NAMALWA (cell line): Measurements from ENCODE around the gene ACOT13.
A peak's percentile ranks its signal among the peaks of the same experiment; 100 is the strongest.
"Not testable (repeated sequence)": the region's sequence is repeated elsewhere in the genome, so short reads cannot be mapped to it uniquely, and the experiment has no call there.

ENCODE experiments used
- DNase-seq: peaks from one replicate; pipeline ENCODE4 v3.0.0-alpha.2; 2015; ENCODE audit warnings: low spot score

The ACOT13 gene

DNA sequence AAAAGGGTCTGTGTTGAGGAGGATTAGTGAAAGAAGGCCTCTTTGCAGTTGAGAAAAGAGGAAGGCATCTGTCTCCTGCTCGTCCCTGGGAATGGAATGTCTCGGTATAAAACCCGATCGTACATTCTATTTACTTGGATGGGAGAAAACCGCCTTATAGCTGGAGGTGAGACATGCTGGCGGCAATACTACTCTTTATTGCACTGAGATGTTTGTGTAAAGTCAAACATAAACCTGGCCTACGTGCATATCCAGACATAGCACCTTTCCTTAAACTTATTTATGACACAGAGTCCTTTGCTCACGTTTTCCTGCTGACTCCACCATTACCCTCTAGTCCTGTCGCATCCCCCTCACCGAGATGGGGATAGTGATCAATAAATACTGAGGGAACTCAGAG, 4.6 kb upstream of the ACOT13 start:
- DNase-seq: no peak

- no peak for DNase-seq
These were observed 3.7 kb upstream of the ACOT13 start for GRCh38 chr6:24663189-24663588.

- DNase-seq: no peak
These were observed 2.6 kb upstream of the ACOT13 start for GRCh38 chr6:24664046-24664987.

GRCh38 chr6:24666097-24666640, 708 bp upstream of the ACOT13 start:
- DNase-seq: peak; percentile 13

DNA sequence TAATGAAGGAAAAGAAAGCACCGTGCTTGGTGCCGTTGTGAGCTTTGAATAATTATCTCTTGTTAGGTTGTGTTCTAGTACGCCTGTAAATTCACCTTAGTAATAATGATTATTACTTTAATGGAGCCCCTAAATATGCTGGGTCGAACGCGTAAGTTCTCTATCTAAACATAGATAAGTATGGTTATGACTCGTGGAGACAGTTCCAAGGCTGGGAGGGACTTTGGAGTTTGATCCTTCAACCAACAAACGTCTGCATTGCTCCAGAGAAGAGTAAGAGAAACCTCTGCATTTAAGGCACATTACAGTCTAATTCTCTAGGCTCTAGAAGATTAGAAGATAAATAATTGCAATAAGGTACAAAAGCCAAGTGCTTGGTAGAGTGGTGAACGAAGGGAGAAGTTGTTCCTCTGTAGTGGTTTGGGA, 514 bp downstream of the ACOT13 start:
- no peak for DNase-seq

- DNase-seq: peak; percentile 29
These were observed 1.5 kb downstream of the ACOT13 start for GRCh38 chr6:24668066-24668996.

- no peak for DNase-seq
These were observed 2.1 kb downstream of the ACOT13 start for GRCh38 chr6:24668997-24669361.

DNA sequence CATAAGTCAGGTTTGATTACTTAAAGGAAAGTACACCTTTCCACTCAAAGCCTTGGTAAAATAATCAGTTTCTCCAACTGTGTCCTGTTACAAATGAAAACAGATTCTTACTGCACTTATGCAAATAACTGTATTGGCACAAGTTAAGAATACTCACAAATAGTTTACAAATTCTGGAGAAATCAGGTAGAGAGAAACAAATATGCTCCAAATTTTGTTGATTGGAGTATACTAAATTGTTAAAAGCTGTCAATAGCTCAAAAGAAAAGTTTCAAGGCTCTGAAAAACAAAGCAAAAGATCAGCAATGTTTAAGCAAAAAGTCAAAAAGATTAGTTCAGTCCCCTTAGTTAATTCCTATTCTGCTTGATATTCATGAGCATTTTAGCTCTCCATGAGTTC, 3.6 kb downstream of the ACOT13 start:
- DNase-seq: peak; percentile 32

DNA sequence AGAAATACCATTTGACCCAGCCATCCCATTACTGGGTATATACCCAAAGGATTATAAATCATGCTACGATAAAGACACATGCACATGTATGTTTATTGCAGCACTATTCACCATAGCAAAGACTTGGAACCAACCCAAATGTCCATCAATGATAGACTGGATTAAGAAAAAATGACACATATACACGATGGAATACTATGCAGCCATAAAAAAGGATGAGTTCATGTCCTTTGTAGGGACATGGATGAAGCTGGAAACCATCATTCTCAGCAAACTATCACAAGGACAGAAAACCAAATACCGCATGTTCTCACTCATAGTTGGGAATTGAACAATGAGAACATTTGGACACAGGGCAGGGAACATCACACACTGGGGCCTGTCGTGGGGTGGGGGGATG, 4.2 kb downstream of the ACOT13 start:
- not testable (repeated sequence) for DNase-seq

GRCh38 chr6:24672620-24673182, 5.8 kb downstream of the ACOT13 start:
- DNase-seq: no peak

GRCh38 chr6:24673625-24674024, 6.7 kb downstream of the ACOT13 start:
- no peak for DNase-seq

GRCh38 chr6:24678792-24679352, 12.0 kb downstream of the ACOT13 start:
- DNase-seq: not testable (repeated sequence)

GRCh38 chr6:24680582-24680981, 13.7 kb downstream of the ACOT13 start:
- no peak for DNase-seq

DNA sequence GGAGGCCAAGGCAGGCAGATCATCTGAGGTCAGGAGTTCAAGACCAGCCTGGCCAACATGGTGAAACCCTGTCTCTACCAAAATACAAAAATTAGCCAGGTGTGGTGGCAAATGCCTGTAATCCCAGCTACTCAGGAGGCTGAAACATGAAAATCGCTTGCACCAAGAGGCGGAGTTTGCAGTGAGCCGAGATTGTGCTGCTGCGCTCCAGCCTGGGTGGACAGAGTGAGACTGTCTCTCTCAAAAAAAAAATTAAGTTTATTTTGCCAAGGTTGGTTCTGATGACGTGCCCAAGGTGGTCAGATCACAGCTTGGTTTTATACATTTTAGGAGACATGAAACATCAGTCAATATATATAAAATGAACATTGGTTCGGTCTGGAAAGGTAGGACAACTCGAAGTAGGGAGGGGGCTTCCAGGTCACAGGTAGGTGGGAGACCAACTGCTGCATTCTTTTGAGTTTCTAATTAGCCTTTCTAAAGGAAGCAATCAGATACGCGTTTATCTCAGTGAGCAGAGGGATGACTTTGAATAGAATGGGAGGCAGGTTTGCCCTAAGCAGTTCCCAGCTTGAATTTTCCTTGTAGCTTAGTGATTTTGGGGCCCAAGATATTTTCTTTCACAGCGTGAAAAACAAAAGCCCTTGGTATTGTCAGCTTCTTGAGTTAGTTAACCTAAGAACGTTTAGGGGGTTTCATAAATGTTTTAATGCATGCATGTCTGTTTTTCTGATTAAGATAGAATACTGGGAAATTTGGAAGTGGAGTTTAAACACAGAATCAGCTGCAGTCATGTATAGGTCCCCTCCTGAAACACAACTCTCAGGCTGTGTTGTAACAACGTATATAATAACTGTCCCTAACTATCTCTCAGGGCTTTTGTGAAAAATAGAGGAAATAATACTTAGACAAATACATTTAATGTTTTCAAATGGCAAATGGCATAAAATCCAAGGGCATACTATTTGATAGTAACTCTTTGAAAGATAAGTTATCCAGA, 16.7 kb downstream of the ACOT13 start:
- DNase-seq: no peak

GRCh38 chr6:24686408-24686807, 19.5 kb downstream of the ACOT13 start:
- DNase-seq: no peak

- no peak for DNase-seq
These were observed 20.1 kb downstream of the ACOT13 start for GRCh38 chr6:24686946-24687345.

DNA sequence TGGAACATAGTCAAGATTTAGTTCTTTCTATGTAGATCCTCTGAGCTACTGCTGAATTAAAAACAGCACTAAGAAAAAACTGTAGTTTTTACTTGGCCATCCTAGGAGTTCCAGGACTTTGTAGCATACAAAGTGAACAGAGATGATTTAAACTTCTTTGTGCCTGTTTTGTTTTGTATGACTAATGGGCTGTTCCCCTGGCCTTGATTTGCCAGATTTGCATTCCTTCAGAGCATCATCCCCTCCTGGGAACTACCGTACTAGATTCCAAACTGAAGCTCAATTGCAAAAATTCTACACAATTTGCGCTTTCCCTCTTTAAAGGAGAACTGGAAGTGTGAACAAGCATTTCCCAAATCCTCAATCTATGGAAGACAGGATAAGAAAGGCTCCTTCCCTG, 23.1 kb downstream of the ACOT13 start:
- no peak for DNase-seq

DNA sequence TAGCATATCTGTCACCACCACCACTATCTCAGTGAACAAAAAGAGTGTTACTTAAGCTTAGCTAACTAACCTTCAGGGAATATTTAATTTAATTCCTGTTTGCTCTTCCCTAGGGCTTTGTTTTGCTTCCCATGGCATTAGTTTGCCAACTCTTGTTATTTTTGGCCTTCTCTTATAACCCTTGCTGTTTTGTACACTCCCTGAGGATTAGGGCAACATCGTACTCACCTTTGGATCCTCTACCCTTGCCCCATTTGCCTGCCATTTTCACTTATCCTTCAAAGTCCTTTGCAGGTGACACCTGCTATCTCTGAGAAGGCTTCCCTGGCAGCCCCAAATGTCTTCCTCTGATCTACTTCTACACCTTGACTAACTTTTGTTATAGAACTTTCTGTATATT, 23.7 kb downstream of the ACOT13 start:
- no peak for DNase-seq

DNA sequence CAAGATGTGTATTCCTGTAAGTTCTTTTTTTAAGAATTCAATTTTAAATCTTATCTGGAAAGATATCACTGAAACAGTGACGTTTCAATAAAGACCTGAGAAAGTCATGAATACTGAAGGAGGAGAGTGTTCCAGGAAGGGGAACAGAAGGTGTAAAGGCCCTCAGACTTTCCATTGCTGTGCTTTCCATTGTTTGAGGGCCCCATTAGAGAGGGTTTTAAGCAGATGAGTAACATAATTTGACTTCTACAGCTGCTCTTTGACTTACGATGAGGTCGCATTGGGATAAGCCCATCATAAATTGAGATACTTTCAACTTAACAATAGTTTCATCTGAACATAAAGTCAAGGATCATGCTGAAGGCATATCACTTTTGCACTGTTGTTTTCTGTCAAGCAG, 24.7 kb downstream of the ACOT13 start:
- DNase-seq: no peak

DNA sequence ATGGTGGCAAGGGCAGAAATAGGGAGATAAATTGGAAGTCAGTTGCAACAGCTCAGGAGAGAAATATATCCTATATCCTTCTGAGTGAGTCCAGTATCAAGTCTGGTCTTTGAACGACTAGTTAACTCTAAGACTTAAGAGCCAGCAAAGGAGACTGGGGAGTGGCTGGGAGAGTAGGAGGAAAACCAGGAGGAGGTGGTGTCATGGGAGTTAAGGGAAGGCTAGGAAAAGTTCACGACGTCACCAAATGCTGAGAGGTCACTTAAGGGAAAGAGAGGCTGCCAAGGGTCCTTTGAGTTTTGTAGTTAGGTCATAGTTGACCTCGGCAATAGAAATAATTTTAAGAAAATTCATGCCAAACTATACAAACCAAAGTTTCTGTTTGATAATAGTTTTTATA, 25.1 kb downstream of the ACOT13 start:
- no peak for DNase-seq

- no peak for DNase-seq
These were observed 25.5 kb downstream of the ACOT13 start for GRCh38 chr6:24692415-24692814.
